ENCODE results near the gene PHAX.

DNA sequence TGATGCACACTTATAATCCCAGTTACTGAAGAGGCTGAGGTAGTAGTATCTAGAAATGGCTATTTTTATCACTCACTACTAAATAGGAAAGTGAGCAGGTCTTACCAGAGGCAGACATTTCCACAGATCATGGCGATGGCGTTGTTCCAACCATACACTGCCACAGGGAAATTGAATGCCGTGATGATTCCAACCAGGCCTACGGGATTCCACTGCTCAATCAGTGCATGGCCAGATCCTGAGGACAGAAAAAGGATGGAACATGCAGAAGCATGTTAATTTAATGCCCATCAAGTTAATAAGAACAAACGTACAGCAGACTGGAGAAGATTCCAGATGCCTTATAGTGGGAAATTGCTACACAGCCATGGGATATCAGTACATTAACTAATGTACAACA lies 23.8 kb upstream of the PHAX start:
- TF ChIP-seq POLR2AphosphoS5 (IDR thresholded peaks at IDR 0.05) (no peak), POLR2A (IDR thresholded peaks at IDR 0.05) (no peak)
